HG02588 (cell line): ENCODE data around the gene FAM50A.
"Not testable (repeated sequence)": the region's sequence is repeated elsewhere in the genome, so short reads cannot be mapped to it uniquely, and the experiment has no call there.

Source experiments
- ATAC-seq: cut with Tn5 transposase; IDR thresholded peaks from one replicate; pipeline ENCODE4 v1.9.1; 2021; ENCODE audit warnings: mild to moderate bottlenecking, moderate library complexity; ENCODE audit not compliant: unreplicated experiment

The FAM50A gene

GRCh38 chrX:154443992-154444754 is at the start of gene FAM50A:
Gene FAM50A (plus strand): TSS chrX:154444141. CDS start chrX:154444236, 95 bp downstream.
- ATAC-seq: peak; percentile 87

- not testable (repeated sequence) for ATAC-seq
Measured at GRCh38 chrX:154396363-154396762, 47.6 kb upstream of the FAM50A start.

GRCh38 chrX:154396973-154397887 is 46.7 kb upstream of the FAM50A start:
- ATAC-seq: peak; percentile 50

GRCh38 chrX:154397888-154398667 is 45.9 kb upstream of the FAM50A start, which contains the start of gene RPL10:
Gene RPL10 (plus strand): TSS chrX:154398377. CDS start chrX:154398520, 143 bp downstream.
- peak; percentile 77 for ATAC-seq

- peak; percentile 26 for ATAC-seq
Measured at GRCh38 chrX:154398668-154399526, 45.0 kb upstream of the FAM50A start.

GRCh38 chrX:154399527-154400368 is 44.2 kb upstream of the FAM50A start:
- no peak for ATAC-seq

GRCh38 chrX:154400369-154400817 is 43.5 kb upstream of the FAM50A start:
- not testable (repeated sequence) for ATAC-seq

- no peak for ATAC-seq
Measured at GRCh38 chrX:154401045-154401799, 42.7 kb upstream of the FAM50A start.

- ATAC-seq: no peak
Measured at GRCh38 chrX:154401918-154402621, 41.9 kb upstream of the FAM50A start.

GRCh38 chrX:154402622-154403127 is 41.3 kb upstream of the FAM50A start:
- ATAC-seq: no peak

- no peak for ATAC-seq
Measured at GRCh38 chrX:154403192-154403591, 40.7 kb upstream of the FAM50A start.

- ATAC-seq: no peak
Measured at GRCh38 chrX:154403858-154404257, 40.1 kb upstream of the FAM50A start.

GRCh38 chrX:154404625-154405192 is 39.2 kb upstream of the FAM50A start:
- no peak for ATAC-seq

GRCh38 chrX:154408659-154409221 is 35.2 kb upstream of the FAM50A start:
- ATAC-seq: no peak

- no peak for ATAC-seq
Measured at GRCh38 chrX:154409222-154409871, 34.6 kb upstream of the FAM50A start, which contains the start of gene DNASE1L1. Gene DNASE1L1 (minus strand): TSS chrX:154409254. CDS start chrX:154405568, 3,686 bp downstream.

GRCh38 chrX:154411981-154412340 is 32.0 kb upstream of the FAM50A start:
- peak; percentile 53 for ATAC-seq
